Trophoblast cell (in vitro differentiated cells and primary cell): Measurements from ENCODE around the gene TTLL11.

Experiments used
- DNase-seq, 2 donors: peaks; one replicate each; pipeline ENCODE4 v3.0.0-alpha.2; 2016
- H2AFZ ChIP-seq: 2 replicates; pipeline ENCODE4 v1.6.1; 2013; ENCODE audit warnings: low read length, moderate library complexity, mild to moderate bottlenecking; ENCODE audit not compliant: insufficient read depth, poor library complexity
- H2AK5ac ChIP-seq: 2 replicates; pipeline ENCODE4 v1.6.1; 2013; ENCODE audit warnings: mild to moderate bottlenecking, low read length
- H2BK120ac ChIP-seq: 2 replicates; pipeline ENCODE4 v1.6.1; 2013; ENCODE audit warnings: low read length, mild to moderate bottlenecking, moderate library complexity; ENCODE audit not compliant: insufficient read depth, poor library complexity
- H2BK12ac ChIP-seq: 2 replicates; pipeline ENCODE4 v1.6.1; 2013; ENCODE audit warnings: mild to moderate bottlenecking, low read length, moderate library complexity
- H2BK5ac ChIP-seq: 2 replicates; pipeline ENCODE4 v1.6.1; 2013; ENCODE audit warnings: low read length, low read depth, moderate library complexity, mild to moderate bottlenecking; ENCODE audit not compliant: poor library complexity
- H3K14ac ChIP-seq: 2 replicates; pipeline ENCODE4 v1.6.1; 2013; ENCODE audit warnings: mild to moderate bottlenecking, low read length
- H3K18ac ChIP-seq: 2 replicates; pipeline ENCODE4 v1.6.1; 2013; ENCODE audit warnings: mild to moderate bottlenecking, low read length
- H3K23ac ChIP-seq: 2 replicates; pipeline ENCODE4 v1.6.1; 2013; ENCODE audit warnings: low read length
- H3K27ac ChIP-seq: 2 replicates; pipeline ENCODE4 v1.5.1; 2013; ENCODE audit warnings: low read depth, mild to moderate bottlenecking, inconsistent platforms, low read length, moderate library complexity
- H3K27me3 ChIP-seq: 2 replicates; pipeline ENCODE4 v1.6.1; 2013; ENCODE audit warnings: inconsistent platforms, mild to moderate bottlenecking, low read length, moderate library complexity; ENCODE audit not compliant: insufficient read depth
- H3K36me3 ChIP-seq, 2 experiments: 1 replicate in 1 of 2; 2 replicates in 1 of 2; pipeline ENCODE4 v1.6.1; 2013; ENCODE audit warnings: low read length in 2 of 2, mild to moderate bottlenecking in 2 of 2, moderate library complexity in 1 of 2; ENCODE audit not compliant: insufficient read depth in 2 of 2, control insufficient read depth in 1 of 2
- H3K4ac ChIP-seq: 2 replicates; pipeline ENCODE4 v1.6.1; 2013; ENCODE audit warnings: low read depth, mild to moderate bottlenecking, low read length, moderate library complexity
- H3K4me1 ChIP-seq, 2 experiments: 1 replicate in 1 of 2; 2 replicates in 1 of 2; pipeline ENCODE4 v1.6.1; 2013; ENCODE audit warnings: low read length in 2 of 2, mild to moderate bottlenecking in 2 of 2, moderate library complexity in 1 of 2; ENCODE audit not compliant: insufficient read depth in 2 of 2, control insufficient read depth in 1 of 2
- H3K4me2 ChIP-seq: 2 replicates; pipeline ENCODE4 v1.6.1; 2013; ENCODE audit warnings: inconsistent platforms, mild to moderate bottlenecking, low read length, moderate library complexity
- H3K4me3 ChIP-seq: 2 replicates; pipeline ENCODE4 v1.5.1; 2013; ENCODE audit warnings: mild to moderate bottlenecking, low read depth, low read length, inconsistent platforms
- H3K79me1 ChIP-seq: one replicate; pipeline ENCODE4 v1.6.1; 2013; ENCODE audit warnings: low read length
- H3K79me2 ChIP-seq: 2 replicates; pipeline ENCODE4 v1.6.1; 2013; ENCODE audit warnings: low read length, mild to moderate bottlenecking; ENCODE audit not compliant: control insufficient read depth, insufficient read depth, poor library complexity
- H3K9ac ChIP-seq: 2 replicates; pipeline ENCODE4 v1.6.1; 2013; ENCODE audit warnings: mild to moderate bottlenecking, low read length
- H3K9me3 ChIP-seq: 2 replicates; pipeline ENCODE4 v1.6.1; 2013; ENCODE audit warnings: low read depth, mild to moderate bottlenecking, control low read depth, inconsistent platforms, low read length; ENCODE audit not compliant: insufficient read depth
- H4K12ac ChIP-seq: 2 replicates; pipeline ENCODE4 v1.6.1; 2013; ENCODE audit warnings: low read depth, mild to moderate bottlenecking, low read length, moderate library complexity
- H4K8ac ChIP-seq: 2 replicates; pipeline ENCODE4 v1.6.1; 2013; ENCODE audit warnings: low read depth, mild to moderate bottlenecking, low read length, moderate library complexity
- H4K91ac ChIP-seq: one replicate; pipeline ENCODE4 v1.6.1; 2013; ENCODE audit warnings: low read depth, mild to moderate bottlenecking, low read length, moderate library complexity
- WGBS: extraction: QIAGEN DNeasy Blood & Tissue Kit; methylation state at CpG from one replicate; pipeline ENCODE4 v1.1.7; 2013; ENCODE audit warnings: missing lambda C conversion rate; ENCODE audit not compliant: insufficient read length, insufficient coverage; ENCODE audit errors: extremely low coverage; 5-methylcytosine and 5-hydroxymethylcytosine counted together

TTLL11 gene

GRCh38 chr9:122126331-122127261, 33.5 kb upstream of the TTLL11 start:
- Histone ChIP-seq H4K91ac (peak overlapping the region; percentile 1), H3K18ac (no peak overlapping the region), H3K27me3 (peaks cover 2% of the 10 kb centered on the region), H3K4ac (no peak overlapping the region), H3K23ac (no peak overlapping the region), H3K79me1 (no peaks in the 10 kb centered on the region), H3K14ac (no peak overlapping the region), H3K9ac (no peak overlapping the region), H2AFZ (peak overlapping the region; percentile 11), H4K8ac (no peak overlapping the region), H2BK120ac (no peak overlapping the region), H3K4me3 (peak overlapping the region; percentile 0), H3K4me2 (peak overlapping the region; percentile 63), H4K12ac (no peak overlapping the region), H3K9me3 (peaks cover 1% of the 10 kb centered on the region), H2AK5ac (no peak overlapping the region), H3K36me3 (no peaks in the 10 kb centered on the region), H2BK12ac (no peak overlapping the region), H3K27ac (peak overlapping the region; percentile 37), H2BK5ac (no peak overlapping the region), H3K79me2 (no peaks in the 10 kb centered on the region), H3K4me1 (peaks cover 22 to 38% of the 10 kb centered on the region in 2 experiments)
- DNase-seq: peak; percentile 30 to 60
- no CpG with 5 or more reads among the region's 64 CpGs for WGBS

- H4K12ac ChIP-seq: no peak overlapping the region
- no peak overlapping the region for H3K4ac ChIP-seq
- peak overlapping the region; percentile 37 for H3K27ac ChIP-seq
- peak overlapping the region; percentile 1 for H4K91ac ChIP-seq
- peak overlapping the region; percentile 0 for H3K4me3 ChIP-seq
- peaks cover 17 to 29% of the 10 kb centered on the region in 2 experiments for H3K4me1 ChIP-seq
- H3K18ac ChIP-seq: no peak overlapping the region
- peak; percentile 79 to 80 for DNase-seq
- H3K79me2 ChIP-seq: no peaks in the 10 kb centered on the region
- no peak overlapping the region for H2AK5ac ChIP-seq
- H2BK120ac ChIP-seq: no peak overlapping the region
- peak overlapping the region; percentile 11 for H2AFZ ChIP-seq
- H2BK12ac ChIP-seq: peak overlapping the region; percentile 5
- no peak overlapping the region for H3K9ac ChIP-seq
- H3K4me2 ChIP-seq: peak overlapping the region; percentile 63
- H2BK5ac ChIP-seq: no peak overlapping the region
- no peaks in the 10 kb centered on the region for H3K79me1 ChIP-seq
- H3K27me3 ChIP-seq: peaks cover 2% of the 10 kb centered on the region
- peaks cover 1% of the 10 kb centered on the region for H3K9me3 ChIP-seq
- H3K36me3 ChIP-seq: no peaks in the 10 kb centered on the region
- no peak overlapping the region for H4K8ac ChIP-seq
- no CpG with 5 or more reads among the region's 21 CpGs for WGBS
- no peak overlapping the region for H3K14ac ChIP-seq
- H3K23ac ChIP-seq: no peak overlapping the region
Measured at GRCh38 chr9:122125509-122126330, 32.6 kb upstream of the TTLL11 start.

- no peak overlapping the region for H2BK5ac ChIP-seq
- H3K4me1 ChIP-seq: peaks cover 17 to 27% of the 10 kb centered on the region in 2 experiments
- no peak overlapping the region for H3K14ac ChIP-seq
- H2BK120ac ChIP-seq: no peak overlapping the region
- WGBS: no CpG with 5 or more reads among the region's 8 CpGs
- no peak overlapping the region for H3K4ac ChIP-seq
- H3K4me2 ChIP-seq: peak overlapping the region; percentile 63
- H4K91ac ChIP-seq: no peak overlapping the region
- peaks cover 2% of the 10 kb centered on the region for H3K27me3 ChIP-seq
- H3K23ac ChIP-seq: no peak overlapping the region
- H3K9me3 ChIP-seq: peaks cover 1% of the 10 kb centered on the region
- no peaks in the 10 kb centered on the region for H3K79me1 ChIP-seq
- no peak overlapping the region for H2AK5ac ChIP-seq
- H3K79me2 ChIP-seq: no peaks in the 10 kb centered on the region
- H4K12ac ChIP-seq: no peak overlapping the region
- H3K18ac ChIP-seq: no peak overlapping the region
- H3K27ac ChIP-seq: no peak overlapping the region
- DNase-seq: peak; percentile 93 to 95
- no peak overlapping the region for H4K8ac ChIP-seq
- no peak overlapping the region for H3K4me3 ChIP-seq
- no peak overlapping the region for H3K9ac ChIP-seq
- H3K36me3 ChIP-seq: no peaks in the 10 kb centered on the region
- no peak overlapping the region for H2AFZ ChIP-seq
- H2BK12ac ChIP-seq: peak overlapping the region; percentile 5
Measured at GRCh38 chr9:122125158-122125508, 32.0 kb upstream of the TTLL11 start.

GRCh38 chr9:122124528-122124927, 31.4 kb upstream of the TTLL11 start:
- H3K36me3 ChIP-seq: no peaks in the 10 kb centered on the region
- peaks cover 2% of the 10 kb centered on the region for H3K27me3 ChIP-seq
- H2AK5ac ChIP-seq: no peak overlapping the region
- H3K18ac ChIP-seq: no peak overlapping the region
- no peak for DNase-seq
- H3K79me2 ChIP-seq: no peaks in the 10 kb centered on the region
- no peak overlapping the region for H4K8ac ChIP-seq
- no peak overlapping the region for H3K23ac ChIP-seq
- H3K4me3 ChIP-seq: no peak overlapping the region
- H4K91ac ChIP-seq: no peak overlapping the region
- no peak overlapping the region for H3K9ac ChIP-seq
- H3K9me3 ChIP-seq: no peaks in the 10 kb centered on the region
- H2AFZ ChIP-seq: no peak overlapping the region
- WGBS: no CpG with 5 or more reads among the region's 7 CpGs
- H2BK5ac ChIP-seq: no peak overlapping the region
- H3K4me2 ChIP-seq: no peak overlapping the region
- H3K27ac ChIP-seq: no peak overlapping the region
- no peak overlapping the region for H4K12ac ChIP-seq
- H2BK12ac ChIP-seq: no peak overlapping the region
- no peak overlapping the region for H3K4ac ChIP-seq
- H2BK120ac ChIP-seq: no peak overlapping the region
- H3K14ac ChIP-seq: no peak overlapping the region
- H3K79me1 ChIP-seq: no peaks in the 10 kb centered on the region
- H3K4me1 ChIP-seq: peaks cover 17 to 27% of the 10 kb centered on the region in 2 experiments
